SK-N-SH (cell line): ENCODE results near the gene OSBPL5. TPM values are rescaled to one million over a fixed set of nuclear protein-coding genes. Genes with fewer than 3 reads are reported as not detected.
A peak's percentile ranks its signal among the peaks of the same experiment; 100 is the strongest.

Source experiments
- CTCF ChIA-PET: fragments of 300-600, 350-600 bp; formaldehyde crosslinking; extraction: SDS; loops from one replicate; lab custom pipeline; 2021; lab: Yijun Ruan, JAX
- POLR2A ChIA-PET: fragments of 350-600 bp; sonication (Branson Sonifier 250); formaldehyde crosslinking; extraction: SDS; loops from one replicate; lab custom pipeline; 2020; ENCODE audit warnings: antibody characterized with exemption, inconsistent platforms; lab: Yijun Ruan, JAX
- DNase-seq: peaks from one replicate; pipeline ENCODE4 v3.0.0; 2012
- H2AFZ ChIP-seq: fragments of 200-600 bp; sonication (generic); 2 replicates; pipeline ENCODE4 v1.8.1; 2016; ENCODE audit warnings: antibody characterized with exemption, mild to moderate bottlenecking, low read depth
- H3F3A ChIP-seq: fragments of 200-600 bp; sonication (generic); replicated peaks from 2 replicates; pipeline ENCODE3; 2016; ENCODE audit warnings: antibody characterized with exemption, mild to moderate bottlenecking; ENCODE audit not compliant: insufficient read depth
- H3K27ac ChIP-seq, 2 experiments: fragments of 200-500 bp in 1 of 2; fragments of 200-600 bp in 1 of 2; sonication (Bioruptor generic) in 1 of 2; sonication (generic), shearing (Covaris generic) in 1 of 2; 2 replicates each; pipeline versions ENCODE4 v1.5.1 to v1.6.1; 2014 to 2016; ENCODE audit warnings: low read depth in 2 of 2, inconsistent platforms in 1 of 2, low read length in 1 of 2, mild to moderate bottlenecking in 1 of 2, mixed read lengths in 1 of 2
- H3K27me3 ChIP-seq: fragments of 200-600 bp; sonication (generic), shearing (Covaris generic); 2 replicates; pipeline ENCODE4 v1.6.1; 2016; ENCODE audit warnings: mixed run types; ENCODE audit not compliant: insufficient read depth
- H3K36me3 ChIP-seq, 2 experiments: fragments of 200-500 bp in 1 of 2; fragments of 200-600 bp in 1 of 2; sonication (Bioruptor generic) in 1 of 2; sonication (generic) in 1 of 2; replicated peaks in 1 of 2; 2 replicates each; pipeline versions ENCODE3 to v1.5.1; 2014 to 2016; ENCODE audit warnings: low read length in 1 of 2, mild to moderate bottlenecking in 1 of 2; ENCODE audit not compliant: insufficient read depth in 2 of 2, control insufficient read depth in 1 of 2
- H3K4me1 ChIP-seq, 2 experiments: fragments of 200-500 bp in 1 of 2; fragments of 200-600 bp in 1 of 2; sonication (Bioruptor generic) in 1 of 2; sonication (generic), shearing (Covaris generic) in 1 of 2; 2 replicates each; pipeline versions ENCODE4 v1.5.1 to v1.6.1; 2014 to 2016; ENCODE audit warnings: low read depth in 1 of 2, low read length in 1 of 2, mixed run types in 1 of 2; ENCODE audit not compliant: insufficient read depth in 2 of 2, control insufficient read depth in 1 of 2
- H3K4me2 ChIP-seq: fragments of 200-600 bp; sonication (generic), shearing (Covaris generic); 2 replicates; pipeline ENCODE4 v1.6.1; 2017; ENCODE audit warnings: mixed run types
- H3K4me3 ChIP-seq, 2 experiments: fragments of 200-500 bp in 1 of 2; fragments of 200-600 bp in 1 of 2; sonication (Bioruptor generic) in 1 of 2; sonication (generic), shearing (Covaris generic) in 1 of 2; 2 replicates each; pipeline versions ENCODE4 v1.5.1 to v1.8.1; 2014 to 2016; ENCODE audit warnings: low read depth in 2 of 2, inconsistent platforms in 1 of 2, low read length in 1 of 2, mild to moderate bottlenecking in 1 of 2, mixed read lengths in 1 of 2, moderate library complexity in 1 of 2
- H3K79me2 ChIP-seq: fragments of 200-600 bp; sonication (generic); 2 replicates; pipeline ENCODE4 v1.8.1; 2017; ENCODE audit warnings: mild to moderate bottlenecking; ENCODE audit not compliant: insufficient read depth
- H3K9ac ChIP-seq: fragments of 200-600 bp; sonication (generic); 2 replicates; pipeline ENCODE4 v1.6.1; 2017; ENCODE audit warnings: mixed run types
- H3K9me2 ChIP-seq: fragments of 200-600 bp; sonication (generic); 2 replicates; pipeline ENCODE4 v1.6.1; 2017; ENCODE audit warnings: mixed run types
- H3K9me3 ChIP-seq: fragments of 200-600 bp; sonication (generic); 2 replicates; pipeline ENCODE4 v1.6.1; 2017; ENCODE audit warnings: mixed run types, mild to moderate bottlenecking, moderate library complexity
- H4K20me1 ChIP-seq: fragments of 200-600 bp; sonication (generic); 2 replicates; pipeline ENCODE4 v1.6.1; 2017; ENCODE audit warnings: mild to moderate bottlenecking, mixed run types; ENCODE audit not compliant: insufficient read depth
- CHD2 ChIP-seq: fragments of 150-350 bp; IDR thresholded peaks from 2 replicates; pipeline ENCODE4 v1.6.1; 2018; ENCODE audit warnings: low read length; ENCODE audit not compliant: partially characterized antibody
- CTCF ChIP-seq: fragments of 200-600 bp; sonication (generic); IDR thresholded peaks from 2 replicates; pipeline ENCODE4 v1.6.1; 2017; ENCODE audit warnings: antibody characterized with exemption, mild to moderate bottlenecking, moderate library complexity
- ELF1 ChIP-seq: IDR thresholded peaks from 2 replicates; pipeline ENCODE4 v1.4.0; 2012
- EP300 ChIP-seq, 2 experiments: IDR thresholded peaks; 2 replicates each; pipeline versions ENCODE4 v1.4.0 to v1.6.1; 2012; ENCODE audit warnings: borderline replicate concordance in 1 of 2, low read depth in 1 of 2, low read length in 1 of 2
- EZH2phosphoT487 ChIP-seq: fragments of 200-600 bp; sonication (generic); IDR thresholded peaks from 2 replicates; pipeline ENCODE4 v1.6.1; 2017; ENCODE audit warnings: low read depth, mixed run types, mild to moderate bottlenecking, antibody characterized with exemption, moderate library complexity, borderline replicate concordance
- FOSL2 ChIP-seq: IDR thresholded peaks from 2 replicates; pipeline ENCODE4 v1.4.0; 2012; ENCODE audit warnings: low read depth, mild to moderate bottlenecking, moderate library complexity, borderline replicate concordance
- FOXJ3 ChIP-seq: sonication (generic); formaldehyde crosslinking; IDR thresholded peaks from 2 replicates; pipeline ENCODE4 v1.5.1; 2020; ENCODE audit warnings: mild to moderate bottlenecking, missing genetic modification reagents
- FOXM1 ChIP-seq: IDR thresholded peaks from 2 replicates; pipeline ENCODE4 v1.4.0; 2012; ENCODE audit warnings: low read depth, mild to moderate bottlenecking
- GABPA ChIP-seq: IDR thresholded peaks from 2 replicates; pipeline ENCODE4 v1.4.0; 2012; ENCODE audit warnings: low read depth, mild to moderate bottlenecking
- JUND ChIP-seq: IDR thresholded peaks from 2 replicates; pipeline ENCODE4 v1.4.0; 2012
- MEF2A ChIP-seq: IDR thresholded peaks from 2 replicates; pipeline ENCODE4 v1.4.0; 2012; ENCODE audit warnings: low read depth, borderline replicate concordance
- MXI1 ChIP-seq: IDR thresholded peaks from 2 replicates; pipeline ENCODE4 v1.6.1; 2012; ENCODE audit warnings: mild to moderate bottlenecking, low read depth, low read length, improper control_type of control experiment
- NFIC ChIP-seq: IDR thresholded peaks from 2 replicates; pipeline ENCODE4 v1.4.0; 2012; ENCODE audit warnings: borderline replicate concordance
- POLR2AphosphoS5 ChIP-seq: IDR thresholded peaks from 2 replicates; pipeline ENCODE4 v1.6.1; 2012; ENCODE audit warnings: low read depth, low read length
- RAD21 ChIP-seq: IDR thresholded peaks from 2 replicates; pipeline ENCODE4 v1.6.1; 2012; ENCODE audit warnings: mild to moderate bottlenecking, low read length
- RCOR1 ChIP-seq: fragments of 150-350 bp; IDR thresholded peaks from 2 replicates; pipeline ENCODE4 v1.6.1; 2017; ENCODE audit warnings: antibody characterized with exemption, low read length
- REST ChIP-seq: IDR thresholded peaks from 2 replicates; pipeline ENCODE4 v1.6.1; 2012; ENCODE audit warnings: mild to moderate bottlenecking, low read depth, low read length, moderate library complexity
- RXRA ChIP-seq: IDR thresholded peaks from 2 replicates; pipeline ENCODE4 v1.4.0; 2012; ENCODE audit warnings: low read depth, mild to moderate bottlenecking, borderline replicate concordance
- SIN3A ChIP-seq: IDR thresholded peaks from 2 replicates; pipeline ENCODE4 v1.6.1; 2012; ENCODE audit warnings: low read depth, mild to moderate bottlenecking, low read length, moderate library complexity, borderline replicate concordance
- SMC3 ChIP-seq: IDR thresholded peaks from 2 replicates; pipeline ENCODE4 v1.6.1; 2012; ENCODE audit warnings: low read depth, low read length, improper control_type of control experiment
- TAF1 ChIP-seq: IDR thresholded peaks from 2 replicates; pipeline ENCODE4 v1.6.1; 2012; ENCODE audit warnings: low read depth, mild to moderate bottlenecking, low read length, moderate library complexity, borderline replicate concordance
- TEAD4 ChIP-seq: IDR thresholded peaks from 2 replicates; pipeline ENCODE4 v1.4.0; 2012; ENCODE audit warnings: mild to moderate bottlenecking, borderline replicate concordance; ENCODE audit not compliant: insufficient read depth
- USF2 ChIP-seq: fragments of 150-350 bp; IDR thresholded peaks from 2 replicates; pipeline ENCODE4 v1.6.1; 2017; ENCODE audit warnings: antibody characterized with exemption, low read length, low read depth, borderline replicate concordance
- YY1 ChIP-seq: IDR thresholded peaks from 2 replicates; pipeline ENCODE4 v1.4.0; 2012; ENCODE audit warnings: low read depth, mild to moderate bottlenecking
- ZBTB33 ChIP-seq: IDR thresholded peaks from 2 replicates; pipeline ENCODE4 v1.4.0; 2012; ENCODE audit warnings: low read depth, borderline replicate concordance
- WGBS: methylation state at CpG from one replicate; pipeline ENCODE4 v1.1.6; 2017; ENCODE audit warnings: low lambda C conversion rate; 5-methylcytosine and 5-hydroxymethylcytosine counted together
- polyA plus RNA-seq, 3 experiments: library from polyadenylated mRNA; depleted of rRNA; stranded (reverse); fragments of >200 nt; gene quantifications; 2 replicates each; pipeline ENCODE4 v1.2.3, GENCODE V29; 2012

OSBPL5 gene
- polyA plus RNA-seq, 1 of the 3 experiments (the other 2 are of a cell fraction) = 10.9 TPM

- Histone ChIP-seq H3K9me2 (no peaks in the 10 kb centered on the region), H3K9me3 (no peaks in the 10 kb centered on the region), H2AFZ (no peak overlapping the region), H3K4me3 (no peak overlapping the region; a peak in 1 of 4 replicates), H4K20me1 (peaks cover 61% of the 10 kb centered on the region), H3K79me2 (peaks cover 55% of the 10 kb centered on the region), H3K27ac (no peak overlapping the region), H3K9ac (no peak overlapping the region), H3K4me2 (peak overlapping the region; percentile 41; the same call in 1 of the 2 replicates), H3K4me1 (peaks cover 8 to 63% of the 10 kb centered on the region in 2 experiments), H3K36me3 (no peaks in the 10 kb centered on the region), H3K27me3 (no peaks in the 10 kb centered on the region), H3F3A (no peaks in the 10 kb centered on the region)
- ChIA-PET CTCF (interaction anchor here (0.9 to 1.0 kb wide), 4 partner anchors 39 to 226 kb away, joined by 3 to 4 read pairs (median 3); partner anchors contain the start of gene PHLDA2), POLR2A (no interaction called here)
- WGBS = 55% methylated on average over 14 of the region's 16 CpGs
- peak; percentile 82 for DNase-seq
- TF ChIP-seq RCOR1 (peak; percentile 92), ZBTB33 (no peak), FOSL2 (no peak), NFIC (no peak), FOXM1 (no peak), CHD2 (peak; percentile 96), SIN3A (no peak), GABPA (no peak), MEF2A (no peak), ELF1 (no peak), RAD21 (no peak), USF2 (no peak), TEAD4 (no peak), CTCF (no peak), YY1 (no peak), POLR2AphosphoS5 (peak; percentile 32; the same call in 1 of the 2 replicates), REST (no peak), SMC3 (no peak), TAF1 (no peak), RXRA (no peak), EP300 (IDR thresholded peaks at IDR 0.05; ENCODE audit: borderline replicate concordance in 1 of 2, low read depth in 1 of 2, low read length in 1 of 2) (peak in 1 of 2 experiments; percentile 83; a peak in 2 of 4 replicates), JUND (no peak), EZH2phosphoT487 (no peak), FOXJ3 (peak; percentile 87), MXI1 (peak; percentile 33; the same call in 1 of the 2 replicates)
Measured at GRCh38 chr11:3155691-3156258, 9.3 kb downstream of the OSBPL5 start.
